ENCODE measurements around the gene FNDC3A. TPM values are rescaled to one million over a fixed set of nuclear protein-coding genes. Genes with fewer than 3 reads are reported as not detected.

Gene FNDC3A
- total and polyA plus RNA-seq, 9 of the 15 experiments (the other 6 are each of a cell fraction or from before 2014, with no cell fraction given) = 4.1 to 22.0 (median 13.5) TPM

DNA sequence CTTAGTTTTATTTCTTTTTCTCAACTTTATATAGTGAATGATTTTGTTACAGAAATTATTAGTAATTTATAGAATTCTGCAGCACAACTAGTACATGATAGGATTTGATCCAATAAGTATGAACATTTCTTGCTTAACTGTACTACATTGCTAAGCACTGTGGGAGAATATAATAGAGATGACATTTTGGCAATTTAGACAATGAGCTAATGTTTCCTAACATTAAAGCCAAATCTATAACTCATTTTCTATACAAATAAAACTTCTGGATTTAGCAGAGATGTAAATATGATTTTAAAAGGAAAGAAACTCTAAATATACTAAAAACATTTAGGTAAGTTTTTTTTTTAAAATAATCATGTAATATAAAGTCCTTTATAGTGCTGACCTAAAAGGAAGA, 87.3 kb downstream of the FNDC3A start (continued):
- TF ChIP-seq, protein P1, sequence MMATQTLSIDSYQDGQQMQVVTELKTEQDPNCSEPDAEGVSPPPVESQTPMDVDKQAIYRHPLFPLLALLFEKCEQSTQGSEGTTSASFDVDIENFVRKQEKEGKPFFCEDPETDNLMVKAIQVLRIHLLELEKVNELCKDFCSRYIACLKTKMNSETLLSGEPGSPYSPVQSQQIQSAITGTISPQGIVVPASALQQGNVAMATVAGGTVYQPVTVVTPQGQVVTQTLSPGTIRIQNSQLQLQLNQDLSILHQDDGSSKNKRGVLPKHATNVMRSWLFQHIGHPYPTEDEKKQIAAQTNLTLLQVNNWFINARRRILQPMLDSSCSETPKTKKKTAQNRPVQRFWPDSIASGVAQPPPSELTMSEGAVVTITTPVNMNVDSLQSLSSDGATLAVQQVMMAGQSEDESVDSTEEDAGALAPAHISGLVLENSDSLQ (IDR thresholded peaks at IDR 0.05) = no peak
- TF ChIP-seq, protein P2, sequence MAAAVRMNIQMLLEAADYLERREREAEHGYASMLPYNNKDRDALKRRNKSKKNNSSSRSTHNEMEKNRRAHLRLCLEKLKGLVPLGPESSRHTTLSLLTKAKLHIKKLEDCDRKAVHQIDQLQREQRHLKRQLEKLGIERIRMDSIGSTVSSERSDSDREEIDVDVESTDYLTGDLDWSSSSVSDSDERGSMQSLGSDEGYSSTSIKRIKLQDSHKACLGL (CRISPR knock-in tag; IDR thresholded peaks at IDR 0.05; ENCODE audit: borderline replicate concordance, poor library complexity, severe bottlenecking) = no peak

DNA sequence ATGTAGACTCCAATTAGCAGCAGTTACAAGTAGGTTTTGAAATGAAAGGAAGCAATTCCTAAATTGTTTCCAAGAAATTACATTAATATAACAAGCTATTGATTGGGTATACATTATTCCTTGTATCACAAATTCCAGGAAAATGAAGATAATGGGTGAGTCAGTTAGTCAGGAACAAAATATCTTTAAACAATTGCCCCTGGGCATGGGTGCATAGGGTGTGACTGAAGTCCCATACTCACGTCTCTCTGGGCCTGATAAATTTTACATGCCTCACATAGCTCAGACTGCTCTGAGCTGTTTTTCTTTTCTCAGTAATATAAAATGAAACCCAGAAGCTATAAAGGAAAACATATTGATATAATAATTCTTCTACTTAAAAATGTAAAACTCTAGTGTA, 87.8 kb downstream of the FNDC3A start:
- DNase-seq (ENCODE audit: extremely low read depth in 1 of 4, low spot score in 3 of 4) = no peak
- CTCF ChIA-PET (ENCODE audit: low intra/inter-chr PET ratio) = no interaction called here
- Histone ChIP-seq H3K27me3 (ENCODE audit: control insufficient read depth in 2 of 2, insufficient read depth in 2 of 2, low read length in 2 of 2) (no peaks in the 10 kb centered on the region), H4K20me1 (replicated peaks; ENCODE audit: control insufficient read depth, insufficient read depth, low read length) (no peaks in the 10 kb centered on the region), H3K4me2 (ENCODE audit: insufficient read depth, low read length) (no peak overlapping the region), H3K4me3 (no peak overlapping the region), H3K27ac (ENCODE audit: extremely low read depth, low read depth, low read length) (no peak overlapping the region), H2AFZ (ENCODE audit: low read depth, low read length) (no peak overlapping the region), H3K9me1 (ENCODE audit: control insufficient read depth, insufficient read depth, low read length) (no peaks in the 10 kb centered on the region), H3K9ac (ENCODE audit: insufficient read depth in 1 of 2, low read depth in 2 of 2, low read length in 2 of 2) (no peak overlapping the region), H3K9me3 (replicated peaks; ENCODE audit: control insufficient read depth, insufficient read depth, low read depth, low read length) (no peaks in the 10 kb centered on the region), H3K79me2 (ENCODE audit: control insufficient read depth, insufficient read depth, low read length) (no peaks in the 10 kb centered on the region), H3K36me3 (ENCODE audit: control insufficient read depth, insufficient read depth, low read length) (no peaks in the 10 kb centered on the region), H3K4me1 (replicated peaks in 1 of 2; ENCODE audit: control insufficient read depth in 2 of 2, insufficient read depth in 2 of 2, low read length in 2 of 2) (peaks cover 0 to 9% of the 10 kb centered on the region in 2 experiments; a peak in 2 of 5 replicates)
- in situ Hi-C loops (cut with MboI) (no loop called here), intact Hi-C loops (cut with micrococcal nuclease) (loop anchor here (5.0 kb wide), 1 partner anchor 86 kb away; the partner anchor contains the start of gene FNDC3A)
- TF ChIP-seq HDAC8 (tag; IDR thresholded peaks at IDR 0.05) (no peak), ARNT (IDR thresholded peaks at IDR 0.05) (no peak), HCFC1 (IDR thresholded peaks at IDR 0.05; ENCODE audit: low read depth, low read length) (no peak), TRIM24 (IDR thresholded peaks at IDR 0.05) (no peak), NCOA2 (IDR thresholded peaks at IDR 0.05; ENCODE audit: partially characterized antibody in 2 of 2) (no peak), XRCC5 (IDR thresholded peaks at IDR 0.05; ENCODE audit: low read depth, low read length) (no peak), ZNF324 (CRISPR knock-in tag; IDR thresholded peaks at IDR 0.05) (no peak)
- TF ChIP-seq, protein P3, sequence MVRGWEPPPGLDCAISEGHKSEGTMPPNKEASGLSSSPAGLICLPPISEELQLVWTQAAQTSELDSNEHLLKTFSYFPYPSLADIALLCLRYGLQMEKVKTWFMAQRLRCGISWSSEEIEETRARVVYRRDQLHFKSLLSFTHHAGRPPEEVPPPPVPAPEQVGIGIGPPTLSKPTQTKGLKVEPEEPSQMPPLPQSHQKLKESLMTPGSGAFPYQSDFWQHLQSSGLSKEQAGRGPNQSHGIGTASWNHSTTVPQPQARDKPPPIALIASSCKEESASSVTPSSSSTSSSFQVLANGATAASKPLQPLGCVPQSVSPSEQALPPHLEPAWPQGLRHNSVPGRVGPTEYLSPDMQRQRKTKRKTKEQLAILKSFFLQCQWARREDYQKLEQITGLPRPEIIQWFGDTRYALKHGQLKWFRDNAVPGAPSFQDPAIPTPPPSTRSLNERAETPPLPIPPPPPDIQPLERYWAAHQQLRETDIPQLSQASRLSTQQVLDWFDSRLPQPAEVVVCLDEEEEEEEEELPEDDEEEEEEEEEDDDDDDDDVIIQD (CRISPR knock-in tag; IDR thresholded peaks at IDR 0.05) = no peak
- 25% methylated on average over 1 of the region's 1 CpG for whole genome bisulfite sequencing (ENCODE audit: insufficient coverage, low coverage, missing lambda C conversion rate)
- POLR2A ChIA-PET = no interaction called here
- ATAC-seq = no peak
- no peak for FAIRE-seq
- no TSS peak for BruUV-seq (replicated peaks)
